Measurements from ENCODE around the gene LRRFIP1.

GRCh38 chr2:237640493-237640998 is 13.2 kb downstream of the LRRFIP1 start:
- TF ChIP-seq POLR2A (IDR thresholded peaks at IDR 0.05) (no peak), EP300 (IDR thresholded peaks at IDR 0.05) (no peak)
- TF ChIP-seq, protein P1, sequence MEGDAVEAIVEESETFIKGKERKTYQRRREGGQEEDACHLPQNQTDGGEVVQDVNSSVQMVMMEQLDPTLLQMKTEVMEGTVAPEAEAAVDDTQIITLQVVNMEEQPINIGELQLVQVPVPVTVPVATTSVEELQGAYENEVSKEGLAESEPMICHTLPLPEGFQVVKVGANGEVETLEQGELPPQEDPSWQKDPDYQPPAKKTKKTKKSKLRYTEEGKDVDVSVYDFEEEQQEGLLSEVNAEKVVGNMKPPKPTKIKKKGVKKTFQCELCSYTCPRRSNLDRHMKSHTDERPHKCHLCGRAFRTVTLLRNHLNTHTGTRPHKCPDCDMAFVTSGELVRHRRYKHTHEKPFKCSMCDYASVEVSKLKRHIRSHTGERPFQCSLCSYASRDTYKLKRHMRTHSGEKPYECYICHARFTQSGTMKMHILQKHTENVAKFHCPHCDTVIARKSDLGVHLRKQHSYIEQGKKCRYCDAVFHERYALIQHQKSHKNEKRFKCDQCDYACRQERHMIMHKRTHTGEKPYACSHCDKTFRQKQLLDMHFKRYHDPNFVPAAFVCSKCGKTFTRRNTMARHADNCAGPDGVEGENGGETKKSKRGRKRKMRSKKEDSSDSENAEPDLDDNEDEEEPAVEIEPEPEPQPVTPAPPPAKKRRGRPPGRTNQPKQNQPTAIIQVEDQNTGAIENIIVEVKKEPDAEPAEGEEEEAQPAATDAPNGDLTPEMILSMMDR (IDR thresholded peaks at IDR 0.05): no peak

Data from ovary (tissue), 3 donors.